Middle frontal gyrus (tissue), 1 donor: ENCODE measurements around the gene CDK13.
A peak's percentile ranks its signal among the peaks of the same experiment; 100 is the strongest.

Experiments used
- DNase-seq: peaks from one replicate; pipeline ENCODE4 v3.0.0-alpha.2; 2015; ENCODE audit warnings: low spot score; ENCODE audit errors: extremely low spot score

CDK13 gene

GRCh38 chr7:40008223-40008815, 58.3 kb downstream of the CDK13 start:
- no peak for DNase-seq

GRCh38 chr7:40009301-40009700, 59.2 kb downstream of the CDK13 start:
- DNase-seq, result no peak

- no peak for DNase-seq
Measured at GRCh38 chr7:40014376-40014775, 64.3 kb downstream of the CDK13 start.

GRCh38 chr7:40015790-40016296, 65.8 kb downstream of the CDK13 start:
- DNase-seq, result peak; percentile 25

GRCh38 chr7:40019558-40019957, 69.5 kb downstream of the CDK13 start:
- DNase-seq, result no peak

- DNase-seq, result no peak
Measured at GRCh38 chr7:40024048-40024447, 74.0 kb downstream of the CDK13 start.

GRCh38 chr7:40024841-40025240, 74.8 kb downstream of the CDK13 start:
- DNase-seq, result no peak

GRCh38 chr7:40027545-40027944, 77.5 kb downstream of the CDK13 start:
- DNase-seq, result no peak

- no peak for DNase-seq
Measured at GRCh38 chr7:40033826-40034225, 83.8 kb downstream of the CDK13 start.

GRCh38 chr7:40041456-40041855, 91.4 kb downstream of the CDK13 start:
- DNase-seq, result no peak

- no peak for DNase-seq
Measured at GRCh38 chr7:40043164-40043563, 93.1 kb downstream of the CDK13 start.

GRCh38 chr7:40047661-40048060, 97.6 kb downstream of the CDK13 start:
- DNase-seq, result no peak

- no peak for DNase-seq
Measured at GRCh38 chr7:40057292-40057691, 107.2 kb downstream of the CDK13 start.

GRCh38 chr7:40058026-40058425, 108.0 kb downstream of the CDK13 start:
- DNase-seq, result no peak

GRCh38 chr7:40058636-40059035, 108.6 kb downstream of the CDK13 start:
- DNase-seq, result no peak

GRCh38 chr7:40059057-40059456, 109.0 kb downstream of the CDK13 start:
- no peak for DNase-seq

- no peak for DNase-seq
Measured at GRCh38 chr7:40072268-40072667, 122.2 kb downstream of the CDK13 start.

GRCh38 chr7:40073239-40073638, 123.2 kb downstream of the CDK13 start:
- DNase-seq, result no peak

GRCh38 chr7:40077849-40078248, 127.8 kb downstream of the CDK13 start:
- DNase-seq, result no peak

GRCh38 chr7:40092182-40092581, 142.1 kb downstream of the CDK13 start:
- no peak for DNase-seq

GRCh38 chr7:40093631-40094350, 143.7 kb downstream of the CDK13 start:
- no peak for DNase-seq

GRCh38 chr7:40095230-40095629, 145.2 kb downstream of the CDK13 start:
- DNase-seq, result no peak
